HepG2 (cell line): Measurements from ENCODE around the gene NECAP2.

ENCODE experiments used
- DPF2 ChIP-seq: sonication (generic); formaldehyde crosslinking; IDR thresholded peaks from 2 replicates; pipeline ENCODE4 v1.4.0; 2020; ENCODE audit warnings: mild to moderate bottlenecking, low read depth, missing genetic modification reagents, borderline replicate concordance
- KDM1A ChIP-seq: IDR thresholded peaks from 2 replicates; pipeline ENCODE4 v1.6.1; 2016; ENCODE audit warnings: missing compliant biosample characterization
- NBN ChIP-seq: fragments of 450-650 bp; conservative IDR thresholded peaks from 2 replicates; pipeline ENCODE4 v1.6.1; 2017
- POLR2AphosphoS5 ChIP-seq: IDR thresholded peaks from 2 replicates; pipeline ENCODE4 v1.6.1; 2012; ENCODE audit warnings: low read depth, low read length
- RCOR2 ChIP-seq: IDR thresholded peaks from 2 replicates; pipeline ENCODE4 v1.6.1; 2016; ENCODE audit warnings: missing biosample characterization, missing genetic modification reagents
- ZKSCAN5 ChIP-seq: sonication (generic); formaldehyde crosslinking; IDR thresholded peaks from 2 replicates; pipeline ENCODE4 v1.5.1; 2020; ENCODE audit warnings: mild to moderate bottlenecking, missing genetic modification reagents
- TF ChIP-seq, protein P1 (sequence below): sonication (generic); formaldehyde crosslinking; IDR thresholded peaks from 2 replicates; pipeline ENCODE4 v1.4.0; 2020; ENCODE audit warnings: missing genetic modification reagents
- TF ChIP-seq, protein P2 (sequence below): sonication (generic); formaldehyde crosslinking; IDR thresholded peaks from 2 replicates; pipeline ENCODE4 v1.4.0; 2020; ENCODE audit warnings: missing genetic modification reagents

DNA sequence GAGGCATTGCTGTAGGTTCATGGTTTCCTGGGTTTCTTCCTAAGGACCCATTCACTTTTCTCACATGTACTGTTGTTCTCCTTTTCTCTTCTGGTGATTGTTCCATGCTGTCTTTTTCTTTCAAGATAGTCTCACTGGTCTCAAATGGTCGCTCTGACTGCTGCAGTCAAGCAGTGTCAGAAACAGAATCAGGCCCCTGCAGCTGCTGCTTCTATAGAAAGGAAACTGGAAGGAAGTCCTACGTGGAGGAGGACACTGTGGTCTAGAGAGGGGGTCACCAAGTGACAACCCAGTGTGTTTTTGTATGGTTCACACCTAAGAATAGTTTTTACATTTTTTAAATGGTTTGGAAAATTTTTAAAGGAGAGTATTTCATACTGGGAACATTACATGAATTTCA, 2.4 kb downstream of the NECAP2 start:
- TF ChIP-seq NBN (no peak), KDM1A (CRISPR knock-in tag) (no peak), ZKSCAN5 (no peak), RCOR2 (CRISPR knock-in tag) (no peak), DPF2 (CRISPR knock-in tag) (no peak), POLR2AphosphoS5 (no peak)
- TF ChIP-seq, protein P1, sequence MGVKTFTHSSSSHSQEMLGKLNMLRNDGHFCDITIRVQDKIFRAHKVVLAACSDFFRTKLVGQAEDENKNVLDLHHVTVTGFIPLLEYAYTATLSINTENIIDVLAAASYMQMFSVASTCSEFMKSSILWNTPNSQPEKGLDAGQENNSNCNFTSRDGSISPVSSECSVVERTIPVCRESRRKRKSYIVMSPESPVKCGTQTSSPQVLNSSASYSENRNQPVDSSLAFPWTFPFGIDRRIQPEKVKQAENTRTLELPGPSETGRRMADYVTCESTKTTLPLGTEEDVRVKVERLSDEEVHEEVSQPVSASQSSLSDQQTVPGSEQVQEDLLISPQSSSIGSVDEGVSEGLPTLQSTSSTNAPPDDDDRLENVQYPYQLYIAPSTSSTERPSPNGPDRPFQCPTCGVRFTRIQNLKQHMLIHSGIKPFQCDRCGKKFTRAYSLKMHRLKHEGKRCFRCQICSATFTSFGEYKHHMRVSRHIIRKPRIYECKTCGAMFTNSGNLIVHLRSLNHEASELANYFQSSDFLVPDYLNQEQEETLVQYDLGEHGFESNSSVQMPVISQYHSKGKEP (CRISPR knock-in tag) = no peak
- TF ChIP-seq, protein P2, sequence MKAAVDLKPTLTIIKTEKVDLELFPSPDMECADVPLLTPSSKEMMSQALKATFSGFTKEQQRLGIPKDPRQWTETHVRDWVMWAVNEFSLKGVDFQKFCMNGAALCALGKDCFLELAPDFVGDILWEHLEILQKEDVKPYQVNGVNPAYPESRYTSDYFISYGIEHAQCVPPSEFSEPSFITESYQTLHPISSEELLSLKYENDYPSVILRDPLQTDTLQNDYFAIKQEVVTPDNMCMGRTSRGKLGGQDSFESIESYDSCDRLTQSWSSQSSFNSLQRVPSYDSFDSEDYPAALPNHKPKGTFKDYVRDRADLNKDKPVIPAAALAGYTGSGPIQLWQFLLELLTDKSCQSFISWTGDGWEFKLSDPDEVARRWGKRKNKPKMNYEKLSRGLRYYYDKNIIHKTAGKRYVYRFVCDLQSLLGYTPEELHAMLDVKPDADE = no peak
